RWPE1 (cell line): Measurements from ENCODE around the gene MED15.

Source experiments
- CTCF ChIA-PET: fragments of 350-600 bp; sonication (Branson Sonifier 250); formaldehyde crosslinking; extraction: SDS; loops from one replicate; lab custom pipeline; 2021; lab: Yijun Ruan, JAX
- POLR2A ChIA-PET: fragments of 400-600 bp; formaldehyde crosslinking; extraction: SDS; loops from one replicate; lab custom pipeline; 2020; ENCODE audit warnings: antibody characterized with exemption; ENCODE audit not compliant: low non-redundant PET; lab: Yijun Ruan, JAX
- DNase-seq: peaks from one replicate; pipeline ENCODE4 v3.0.0; 2012; ENCODE audit warnings: low spot score
- H3K27ac ChIP-seq: fragments of 450-650 bp; 2 replicates; pipeline ENCODE4 v1.5.1; 2017
- CTCF ChIP-seq: fragments of 450-650 bp; conservative IDR thresholded peaks from 2 replicates; pipeline ENCODE4 v1.5.1; 2017; ENCODE audit warnings: low read depth, mild to moderate bottlenecking

MED15 gene

DNA sequence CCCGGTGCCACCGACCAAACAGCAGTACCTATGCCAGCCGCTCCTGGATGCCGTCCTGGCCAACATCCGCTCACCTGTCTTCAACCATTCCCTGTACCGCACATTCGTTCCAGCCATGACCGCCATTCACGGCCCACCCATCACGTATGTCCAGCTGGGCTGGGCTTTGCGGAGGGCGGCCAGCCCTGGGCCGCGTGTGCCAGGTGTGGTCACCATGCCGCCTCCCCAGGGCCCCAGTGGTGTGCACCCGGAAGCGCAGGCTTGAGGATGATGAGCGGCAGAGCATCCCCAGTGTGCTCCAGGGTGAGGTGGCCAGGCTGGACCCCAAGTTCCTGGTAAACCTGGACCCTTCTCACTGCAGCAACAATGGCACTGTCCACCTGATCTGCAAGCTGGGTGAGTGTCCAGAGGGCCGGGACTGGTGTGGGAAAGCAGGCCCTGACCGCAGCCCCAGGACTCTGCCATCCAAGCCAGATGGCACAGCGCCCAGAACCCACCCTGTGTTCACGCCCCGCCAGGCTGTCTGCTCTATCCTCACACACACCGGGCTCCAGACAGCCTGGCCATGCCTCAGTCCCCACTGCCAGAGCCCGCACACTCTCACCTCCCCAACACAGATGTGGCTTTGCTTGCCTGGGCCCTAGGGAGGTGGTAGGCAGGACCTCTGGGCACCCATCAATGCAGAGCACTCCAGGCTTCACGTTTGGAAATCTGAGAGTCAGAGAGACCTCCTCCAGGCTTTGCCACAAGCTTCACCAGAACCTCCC, 77.6 kb downstream of the MED15 start:
- TF ChIP-seq CTCF, result no peak

DNA sequence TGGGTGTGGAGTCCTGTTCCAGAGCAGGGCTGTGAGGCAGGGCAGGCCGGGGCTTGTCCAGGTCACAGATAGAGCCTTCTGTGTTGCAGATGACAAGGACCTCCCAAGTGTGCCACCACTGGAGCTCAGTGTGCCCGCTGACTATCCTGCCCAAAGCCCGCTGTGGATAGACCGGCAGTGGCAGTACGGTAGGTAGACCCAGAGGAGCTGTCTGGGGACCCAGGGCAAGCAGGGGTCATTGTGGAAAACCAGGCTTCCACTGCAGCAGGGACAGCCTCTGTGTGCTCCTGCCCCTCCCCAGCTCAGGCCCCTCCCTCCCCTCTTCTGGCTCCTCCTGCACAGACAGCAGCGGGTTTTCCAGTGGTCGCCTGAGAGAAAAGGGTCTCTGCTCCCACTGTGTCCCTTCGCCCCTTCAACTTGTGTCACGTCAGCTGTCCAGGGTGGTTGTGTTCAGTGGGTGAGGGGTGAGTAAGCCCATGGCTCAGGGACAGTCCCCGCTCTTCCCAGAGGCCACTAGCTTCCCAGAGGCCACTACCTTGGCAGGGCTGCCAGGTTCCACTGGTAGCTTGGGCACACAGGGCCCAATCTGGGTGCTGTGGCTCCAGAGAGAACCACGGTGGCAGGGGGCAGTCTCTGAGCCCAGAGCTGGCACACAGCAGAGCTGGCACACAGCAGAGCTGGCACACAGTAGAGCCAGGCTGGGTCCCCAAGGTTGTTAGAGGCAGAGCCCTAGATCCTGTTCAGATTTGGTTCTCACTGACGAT, 78.4 kb downstream of the MED15 start:
- ChIA-PET CTCF (interaction anchor here (0.7 kb wide), 1 partner anchor 22 kb away, joined by 3 read pairs; no protein-coding TSS in a partner anchor), POLR2A (no interaction called here)
- no peak for DNase-seq
- peak overlapping the region; percentile 99 for H3K27ac ChIP-seq
- no peak for TF ChIP-seq CTCF

More for the DNA sequence above, 77.6 kb downstream of the MED15 start:
- no peak for DNase-seq
- peak overlapping the region; percentile 99 for H3K27ac ChIP-seq
- POLR2A ChIA-PET, result no interaction called here
- CTCF ChIA-PET, result interaction anchor here (0.7 kb wide), 1 partner anchor 21 kb away, joined by 3 read pairs; no protein-coding TSS in a partner anchor

GRCh38 chr22:20586403-20586745, 79.0 kb downstream of the MED15 start:
- H3K27ac ChIP-seq, result peak overlapping the region; percentile 99
- CTCF ChIA-PET, result no interaction called here
- TF ChIP-seq CTCF, result no peak
- no peak for DNase-seq
- POLR2A ChIA-PET, result no interaction called here

GRCh38 chr22:20587206-20587958, 80.0 kb downstream of the MED15 start:
- POLR2A ChIA-PET, result no interaction called here
- CTCF ChIA-PET, result no interaction called here
- DNase-seq, result no peak
- H3K27ac ChIP-seq, result peak overlapping the region; percentile 99
- TF ChIP-seq CTCF, result no peak

DNA sequence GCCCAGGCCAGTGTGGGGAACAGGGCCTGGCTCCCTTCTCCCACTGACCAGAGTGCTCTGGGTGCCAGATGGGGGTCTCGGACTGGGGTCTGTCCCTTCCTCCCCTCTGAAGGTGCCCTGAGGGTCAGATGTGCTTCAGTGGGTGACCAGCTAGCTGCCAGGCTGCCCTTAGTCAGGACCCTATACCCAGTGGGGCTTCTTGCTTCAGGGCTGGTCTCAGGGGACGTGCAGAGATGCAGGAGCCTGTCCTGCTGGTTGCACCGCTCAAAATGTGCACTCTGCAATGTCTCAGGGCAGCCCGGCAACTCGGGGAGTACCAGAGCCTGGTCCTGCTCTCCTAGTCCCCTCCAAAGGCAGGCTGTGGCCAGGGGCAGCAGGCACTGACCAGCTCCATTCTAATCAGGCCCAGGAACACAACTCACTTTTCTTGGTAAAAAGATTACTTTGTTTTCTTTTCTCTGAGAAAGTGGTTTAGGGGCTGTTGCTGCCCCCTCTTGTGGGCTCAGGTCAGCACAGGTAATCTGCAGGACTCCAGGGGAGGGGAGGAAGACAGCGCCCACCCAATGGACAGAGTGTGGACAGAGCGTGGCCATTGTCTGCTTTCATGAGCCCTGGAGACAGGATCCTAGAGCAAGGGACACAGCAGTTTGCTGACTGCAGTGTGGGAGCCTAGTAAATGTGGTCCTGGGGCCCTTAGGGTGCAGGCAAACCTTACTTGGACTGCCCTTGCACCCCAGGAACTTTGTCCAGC, 80.9 kb downstream of the MED15 start:
- CTCF ChIA-PET, result no interaction called here
- peak overlapping the region; percentile 99 for H3K27ac ChIP-seq

More for the DNA sequence above, 80.9 kb downstream of the MED15 start:
- no peak for TF ChIP-seq CTCF
- DNase-seq, result no peak
- POLR2A ChIA-PET, result no interaction called here
